ENCODE measurements around the gene UHRF1.
"Not testable (repeated sequence)": the region's sequence is repeated elsewhere in the genome, so short reads cannot be mapped to it uniquely, and the experiment has no call there.

UHRF1 gene

GRCh38 chr19:4909156-4909896 is at the start of gene UHRF1:
UHRF1 (plus strand) TSS chr19:4909501; CDS start chr19:4910886, 1,385 bp downstream.
- peak; percentile 85 for DNase-seq

GRCh38 chr19:4859697-4860096 is 49.6 kb upstream of the UHRF1 start:
- no peak for DNase-seq

- DNase-seq, result no peak
Observed at GRCh38 chr19:4861147-4861546, 48.2 kb upstream of the UHRF1 start.

GRCh38 chr19:4866595-4867424 is 42.5 kb upstream of the UHRF1 start:
- no peak for DNase-seq

- peak; percentile 94 for DNase-seq
Observed at GRCh38 chr19:4867534-4868285, 41.6 kb upstream of the UHRF1 start, which contains the start of gene PLIN3. PLIN3 (minus strand) TSS chr19:4867667; CDS start chr19:4861394, 6,273 bp downstream.

- no peak for DNase-seq
Observed at GRCh38 chr19:4868286-4868834, 40.9 kb upstream of the UHRF1 start.

- DNase-seq, result peak; percentile 67
Observed at GRCh38 chr19:4870025-4870700, 39.1 kb upstream of the UHRF1 start.

GRCh38 chr19:4871711-4872110 is 37.6 kb upstream of the UHRF1 start:
- no peak for DNase-seq

- DNase-seq, result no peak
Observed at GRCh38 chr19:4873930-4874329, 35.4 kb upstream of the UHRF1 start.

GRCh38 chr19:4877753-4878490 is 31.4 kb upstream of the UHRF1 start:
- no peak for DNase-seq

GRCh38 chr19:4878491-4878968 is 30.8 kb upstream of the UHRF1 start:
- no peak for DNase-seq

- DNase-seq, result no peak
Observed at GRCh38 chr19:4879041-4879440, 30.3 kb upstream of the UHRF1 start.

- DNase-seq, result not testable (repeated sequence)
Observed at GRCh38 chr19:4882874-4883273, 26.4 kb upstream of the UHRF1 start.

GRCh38 chr19:4884993-4885392 is 24.3 kb upstream of the UHRF1 start:
- not testable (repeated sequence) for DNase-seq

GRCh38 chr19:4887803-4888202 is 21.5 kb upstream of the UHRF1 start:
- not testable (repeated sequence) for DNase-seq

GRCh38 chr19:4889034-4889815 is 20.1 kb upstream of the UHRF1 start:
- no peak for DNase-seq

GRCh38 chr19:4891066-4891465 is 18.2 kb upstream of the UHRF1 start:
- DNase-seq, result no peak

GRCh38 chr19:4892962-4893361 is 16.3 kb upstream of the UHRF1 start:
- DNase-seq, result not testable (repeated sequence)

- DNase-seq, result peak; percentile 44
Observed at GRCh38 chr19:4896372-4896771, 12.9 kb upstream of the UHRF1 start.

- DNase-seq, result no peak
Observed at GRCh38 chr19:4897146-4897545, 12.2 kb upstream of the UHRF1 start.

GRCh38 chr19:4900879-4901278 is 8.4 kb upstream of the UHRF1 start:
- not testable (repeated sequence) for DNase-seq

Data from RPMI8226 (cell line).